A673 (cell line): ENCODE results near the gene ETV3.

Experiments
- EZH2 ChIP-seq: fragments of 200-600 bp; sonication (generic); IDR thresholded peaks from 2 replicates; pipeline ENCODE4 v1.6.1; 2017; ENCODE audit warnings: borderline replicate concordance, low read depth, mild to moderate bottlenecking, mixed read lengths, antibody characterized with exemption, low read length; ENCODE audit not compliant: poor library complexity, severe bottlenecking
- TF ChIP-seq, protein P1 (sequence below): fragments of 300-800, 200-600 bp; sonication (generic); conservative IDR thresholded peaks from 2 replicates; pipeline ENCODE4 v1.5.1; 2017; ENCODE audit warnings: low read depth, mild to moderate bottlenecking, antibody characterized with exemption, low read length, moderate library complexity, mixed read lengths

- no peak for TF ChIP-seq EZH2
- TF ChIP-seq, protein P1, sequence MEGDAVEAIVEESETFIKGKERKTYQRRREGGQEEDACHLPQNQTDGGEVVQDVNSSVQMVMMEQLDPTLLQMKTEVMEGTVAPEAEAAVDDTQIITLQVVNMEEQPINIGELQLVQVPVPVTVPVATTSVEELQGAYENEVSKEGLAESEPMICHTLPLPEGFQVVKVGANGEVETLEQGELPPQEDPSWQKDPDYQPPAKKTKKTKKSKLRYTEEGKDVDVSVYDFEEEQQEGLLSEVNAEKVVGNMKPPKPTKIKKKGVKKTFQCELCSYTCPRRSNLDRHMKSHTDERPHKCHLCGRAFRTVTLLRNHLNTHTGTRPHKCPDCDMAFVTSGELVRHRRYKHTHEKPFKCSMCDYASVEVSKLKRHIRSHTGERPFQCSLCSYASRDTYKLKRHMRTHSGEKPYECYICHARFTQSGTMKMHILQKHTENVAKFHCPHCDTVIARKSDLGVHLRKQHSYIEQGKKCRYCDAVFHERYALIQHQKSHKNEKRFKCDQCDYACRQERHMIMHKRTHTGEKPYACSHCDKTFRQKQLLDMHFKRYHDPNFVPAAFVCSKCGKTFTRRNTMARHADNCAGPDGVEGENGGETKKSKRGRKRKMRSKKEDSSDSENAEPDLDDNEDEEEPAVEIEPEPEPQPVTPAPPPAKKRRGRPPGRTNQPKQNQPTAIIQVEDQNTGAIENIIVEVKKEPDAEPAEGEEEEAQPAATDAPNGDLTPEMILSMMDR: no peak
These were observed 13.3 kb upstream of the ETV3 start for GRCh38 chr1:157151506-157151905.
